Glutamatergic neuron (in vitro differentiated cells): ENCODE data around the gene TRIP12. TPM values are rescaled to one million over a fixed set of nuclear protein-coding genes. Genes with fewer than 3 reads are reported as not detected.

Experiments used
- DNase-seq: peaks from one replicate; pipeline ENCODE4 v3.0.0; 2022
- H3K27ac Mint-ChIP-seq: one replicate; pipeline ENCODE4 v1.8.0; 2020; ENCODE audit warnings: mild to moderate bottlenecking, mixed read lengths, inconsistent platforms; ENCODE audit not compliant: unreplicated experiment
- H3K27me3 Mint-ChIP-seq: one replicate; pipeline ENCODE4 v1.8.0; 2020; ENCODE audit warnings: mild to moderate bottlenecking, moderate library complexity, mixed read lengths, inconsistent platforms; ENCODE audit not compliant: unreplicated experiment
- H3K36me3 Mint-ChIP-seq: one replicate; pipeline ENCODE4 v1.8.0; 2020; ENCODE audit warnings: mild to moderate bottlenecking, mixed read lengths, inconsistent platforms; ENCODE audit not compliant: unreplicated experiment
- H3K4me1 Mint-ChIP-seq: one replicate; pipeline ENCODE4 v1.8.0; 2020; ENCODE audit warnings: mild to moderate bottlenecking, low read depth, mixed read lengths, inconsistent platforms; ENCODE audit not compliant: unreplicated experiment
- H3K4me3 Mint-ChIP-seq: one replicate; pipeline ENCODE4 v1.8.0; 2020; ENCODE audit warnings: mild to moderate bottlenecking, mixed read lengths, inconsistent platforms; ENCODE audit not compliant: unreplicated experiment
- H3K9me3 Mint-ChIP-seq: one replicate; pipeline ENCODE4 v1.8.0; 2020; ENCODE audit warnings: mild to moderate bottlenecking, moderate library complexity, mixed read lengths, inconsistent platforms; ENCODE audit not compliant: unreplicated experiment
- CTCF ChIP-seq: fragments of 200-600 bp; sonication (generic); IDR thresholded peaks from one replicate; pipeline ENCODE4 v1.5.0; 2021; ENCODE audit not compliant: partially characterized antibody, unreplicated experiment
- total RNA-seq: library from RNA; stranded (reverse); fragmentation: NEBNext Ultra II Directional; extraction: Animal tissue kit (Norgen Biotek cat#: 25700); gene quantifications from one replicate; pipeline ENCODE4 v1.2.1, GENCODE V29; 2021; ENCODE audit not compliant: unreplicated experiment

TRIP12 gene
- total RNA-seq, 1 donor from 2014 or later: 192 TPM

GRCh38 chr2:229783108-229783721 is 138.6 kb downstream of the TRIP12 start:
- no peaks in the 10 kb centered on the region for H3K36me3 Mint-ChIP-seq
- H3K4me1 Mint-ChIP-seq: peaks cover 16% of the 10 kb centered on the region
- H3K27me3 Mint-ChIP-seq: no peaks in the 10 kb centered on the region
- no peak overlapping the region for H3K27ac Mint-ChIP-seq
- no peak for DNase-seq
- H3K9me3 Mint-ChIP-seq: peaks cover 6% of the 10 kb centered on the region
- H3K4me3 Mint-ChIP-seq: no peak overlapping the region
- TF ChIP-seq CTCF: no peak

GRCh38 chr2:229780856-229781773 is 140.7 kb downstream of the TRIP12 start:
- peak; percentile 91 for TF ChIP-seq CTCF
- DNase-seq: no peak
- peak overlapping the region; percentile 91 for H3K27ac Mint-ChIP-seq
- peaks cover 6% of the 10 kb centered on the region for H3K9me3 Mint-ChIP-seq
- H3K4me3 Mint-ChIP-seq: no peak overlapping the region
- no peaks in the 10 kb centered on the region for H3K27me3 Mint-ChIP-seq
- H3K4me1 Mint-ChIP-seq: peaks cover 16% of the 10 kb centered on the region
- H3K36me3 Mint-ChIP-seq: no peaks in the 10 kb centered on the region

GRCh38 chr2:229779650-229780049 is 142.2 kb downstream of the TRIP12 start:
- peaks cover 6% of the 10 kb centered on the region for H3K9me3 Mint-ChIP-seq
- no peaks in the 10 kb centered on the region for H3K36me3 Mint-ChIP-seq
- H3K27me3 Mint-ChIP-seq: no peaks in the 10 kb centered on the region
- DNase-seq: no peak
- H3K4me1 Mint-ChIP-seq: peaks cover 16% of the 10 kb centered on the region
- H3K27ac Mint-ChIP-seq: peak overlapping the region; percentile 7
- H3K4me3 Mint-ChIP-seq: peak overlapping the region; percentile 20
- no peak for TF ChIP-seq CTCF

- Mint-ChIP-seq H3K27me3 (no peaks in the 10 kb centered on the region), H3K9me3 (peaks cover 6% of the 10 kb centered on the region), H3K4me3 (no peak overlapping the region), H3K27ac (no peak overlapping the region), H3K4me1 (peaks cover 16% of the 10 kb centered on the region), H3K36me3 (no peaks in the 10 kb centered on the region)
- TF ChIP-seq CTCF: no peak
- no peak for DNase-seq
Observed at GRCh38 chr2:229777716-229778115, 144.1 kb downstream of the TRIP12 start.
